ENCODE data around the gene KIFAP3. TPM values are rescaled to one million over a fixed set of nuclear protein-coding genes. Genes with fewer than 3 reads are reported as not detected.
"Not testable (repeated sequence)": the region's sequence is repeated elsewhere in the genome, so short reads cannot be mapped to it uniquely, and the experiment has no call there.

The KIFAP3 gene
- 35.5 TPM for total RNA-seq

DNA sequence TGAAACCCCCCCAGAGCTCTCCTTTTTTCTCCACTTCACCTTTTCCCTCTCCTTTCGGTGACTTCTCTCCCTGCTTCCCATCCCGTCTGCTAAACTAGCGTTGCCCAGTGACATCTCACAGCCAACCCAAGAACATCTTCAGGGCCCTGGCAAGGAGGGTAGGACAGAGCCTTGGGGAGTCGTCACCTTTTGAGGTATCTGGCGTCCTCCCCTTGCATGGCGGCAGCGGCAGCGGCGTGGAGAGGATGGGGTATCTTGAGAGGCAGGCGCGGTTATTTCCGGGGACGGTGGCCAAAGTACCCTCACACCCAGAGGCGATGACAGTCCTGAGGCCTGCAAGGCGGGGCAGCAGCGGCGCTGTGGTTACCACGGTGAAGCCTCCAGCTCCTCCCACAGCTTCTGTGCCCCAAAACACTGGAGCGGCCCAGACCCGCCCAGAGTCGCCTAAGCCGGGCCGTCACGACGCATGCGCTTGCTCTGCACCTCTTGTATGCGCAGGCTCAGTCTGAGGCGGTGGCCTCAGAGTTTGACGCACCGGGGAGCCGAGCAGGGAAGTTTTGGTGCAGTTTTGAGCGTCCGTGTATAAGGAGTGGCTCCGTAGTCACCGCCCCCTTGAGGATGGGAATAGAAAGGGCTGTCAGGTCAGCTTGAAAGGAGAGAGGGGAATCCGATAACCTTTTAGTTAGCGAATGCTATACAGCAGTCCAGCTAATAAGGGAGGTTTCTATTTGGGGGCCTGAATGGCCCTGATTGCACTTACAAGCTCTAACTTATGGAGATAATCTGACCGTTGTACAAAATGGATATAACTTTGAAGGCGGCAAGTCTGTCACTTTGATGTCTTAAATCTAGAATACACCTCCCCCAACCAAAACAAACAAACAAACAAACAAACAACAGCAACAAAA lies at the start of gene KIFAP3:
TSS of gene KIFAP3 (minus strand) at position 446 of the 908 bp plus-strand sequence. CDS start at position 218, 228 bp downstream.
- peak; percentile 97 for DNase-seq

DNA sequence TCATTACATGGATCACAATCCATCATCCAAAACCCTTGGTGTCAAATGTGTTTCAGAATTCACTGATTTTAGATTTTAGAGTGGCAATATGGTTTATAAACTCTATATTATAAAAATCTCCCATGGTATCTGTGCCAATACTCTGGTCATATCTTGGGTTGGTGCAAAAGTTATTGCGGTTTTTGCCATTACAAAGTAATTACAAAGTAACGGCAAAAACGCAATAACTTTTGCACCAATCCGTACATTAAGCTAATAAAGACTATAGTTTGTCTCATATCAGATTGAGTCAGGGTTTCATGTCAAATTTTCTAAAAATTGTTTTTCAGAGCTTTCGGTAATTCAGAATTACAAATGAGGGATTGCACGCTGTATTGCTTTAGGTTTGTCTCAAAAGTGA lies 47.9 kb upstream of the KIFAP3 start:
- no peak for DNase-seq

DNA sequence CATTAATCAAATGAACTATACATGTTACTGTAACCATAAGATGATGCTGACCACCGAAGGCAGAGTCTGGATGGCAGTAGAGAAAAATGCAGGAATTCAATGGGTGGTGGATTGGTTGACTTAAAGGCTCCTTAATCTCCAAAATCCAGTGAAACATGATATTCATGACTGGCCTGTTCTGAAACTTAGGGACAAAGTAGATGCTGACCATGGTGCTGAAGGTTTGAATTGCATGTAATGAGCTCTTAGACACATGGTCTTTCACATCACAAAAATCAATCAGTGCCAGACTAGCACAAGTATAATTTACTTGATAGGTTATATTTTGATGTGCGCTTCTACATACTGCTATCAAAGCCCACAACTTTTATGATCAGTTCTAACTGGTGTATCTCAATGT lies 40.4 kb upstream of the KIFAP3 start:
- no peak for DNase-seq

DNA sequence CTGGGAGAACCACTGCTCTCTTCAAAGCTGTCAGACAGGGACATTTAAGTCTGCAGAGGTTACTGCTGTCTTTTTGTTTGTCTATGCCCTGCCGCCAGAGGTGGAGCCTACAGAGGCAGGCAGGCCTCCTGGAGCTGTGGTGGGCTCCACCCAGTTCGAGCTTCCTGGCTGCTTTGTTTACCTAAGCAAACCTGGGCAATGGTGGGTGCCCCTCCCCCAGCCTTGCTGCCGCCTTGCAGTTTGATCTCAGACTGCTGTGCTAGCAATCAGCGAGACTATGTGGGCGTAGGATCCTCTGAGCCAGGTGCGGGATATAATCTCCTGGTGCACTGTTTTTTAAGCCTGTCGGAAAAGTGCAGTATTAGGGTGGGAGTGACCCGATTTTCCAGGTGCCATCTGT lies 38.6 kb upstream of the KIFAP3 start:
- DNase-seq = not testable (repeated sequence)

DNA sequence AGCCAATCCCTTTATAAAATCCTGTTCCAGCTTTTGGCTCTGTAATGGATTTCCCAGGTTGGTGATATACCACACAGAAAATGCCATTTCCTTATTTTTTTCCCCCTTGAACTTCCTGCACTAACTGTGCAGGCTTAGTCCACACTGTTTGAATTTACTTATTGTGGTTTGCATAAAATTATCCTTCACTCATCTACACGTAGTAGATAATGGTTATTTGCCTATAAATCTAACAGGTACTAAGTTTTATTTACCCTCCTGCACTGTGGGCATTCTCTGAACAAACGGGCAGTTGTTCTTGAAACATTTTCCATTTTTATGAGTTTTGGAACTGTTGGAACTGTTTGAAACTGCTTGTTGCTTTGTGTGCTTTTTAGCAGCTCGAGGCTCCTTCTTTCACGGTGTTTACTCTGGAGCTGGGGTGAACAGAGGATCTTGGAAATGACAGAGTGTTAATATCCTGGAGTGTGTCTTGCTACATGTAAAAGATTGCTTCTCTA lies 23.0 kb upstream of the KIFAP3 start:
- DNase-seq = no peak

DNA sequence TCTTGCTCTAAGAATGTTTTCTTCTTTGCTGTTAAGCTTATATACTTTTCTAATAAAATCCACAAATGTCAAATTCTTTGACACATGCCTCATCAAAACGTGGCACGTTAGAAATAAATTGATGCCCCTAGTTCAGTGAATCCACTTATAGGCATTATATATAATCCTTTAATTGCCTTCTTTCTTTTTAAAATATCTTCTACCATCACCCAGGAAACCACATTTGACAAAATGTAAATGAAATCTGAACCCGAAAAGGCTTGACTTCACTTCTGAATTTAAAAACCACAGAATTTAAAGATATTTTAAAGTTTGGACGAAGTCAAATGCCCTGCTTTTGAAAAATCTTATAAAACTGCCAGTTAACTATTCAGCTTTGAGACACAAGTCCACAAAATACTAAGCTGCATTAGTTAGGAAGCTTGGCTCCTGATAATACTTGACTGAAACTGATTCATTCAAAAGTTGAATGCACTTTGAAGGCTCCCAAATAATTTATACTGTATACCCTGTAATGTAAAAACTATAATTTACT lies 22.4 kb upstream of the KIFAP3 start:
- no peak for DNase-seq

DNA sequence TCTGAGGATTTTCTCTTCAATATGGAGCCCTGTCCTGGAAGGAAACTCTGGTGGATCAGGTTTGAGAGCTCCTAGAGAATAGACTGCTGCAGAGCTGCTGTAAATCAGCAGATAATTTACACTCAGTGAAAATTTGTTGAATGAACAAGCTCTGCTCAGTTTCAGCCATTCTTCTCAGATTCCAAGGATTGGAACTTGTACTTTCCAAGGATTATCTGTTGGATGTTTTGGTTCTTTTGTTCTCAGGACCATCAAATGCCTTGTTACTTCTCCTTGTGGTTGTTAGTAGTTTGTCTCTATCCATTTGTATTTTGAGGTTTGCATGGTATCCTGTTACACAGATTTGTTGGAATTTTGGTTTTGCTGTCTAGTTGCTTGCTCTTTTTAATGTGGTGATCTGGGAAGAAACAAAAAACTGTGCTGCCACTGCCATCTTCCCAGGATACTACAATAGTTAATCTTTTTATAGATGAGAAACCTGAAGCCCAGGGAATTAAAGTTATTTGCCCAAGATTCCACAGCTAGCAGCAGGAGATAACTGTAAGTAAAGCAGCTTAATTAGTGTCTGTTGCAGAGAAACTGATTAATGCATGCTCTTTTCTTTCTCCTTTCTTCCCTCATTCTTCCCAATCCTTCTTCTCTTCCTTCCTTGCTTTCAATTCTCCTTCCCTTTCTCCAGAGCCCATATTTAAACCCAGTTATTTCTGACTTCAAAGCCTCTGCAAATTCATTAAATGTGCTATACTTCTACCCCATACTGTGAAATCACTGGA lies 21.7 kb upstream of the KIFAP3 start:
- no peak for DNase-seq

DNA sequence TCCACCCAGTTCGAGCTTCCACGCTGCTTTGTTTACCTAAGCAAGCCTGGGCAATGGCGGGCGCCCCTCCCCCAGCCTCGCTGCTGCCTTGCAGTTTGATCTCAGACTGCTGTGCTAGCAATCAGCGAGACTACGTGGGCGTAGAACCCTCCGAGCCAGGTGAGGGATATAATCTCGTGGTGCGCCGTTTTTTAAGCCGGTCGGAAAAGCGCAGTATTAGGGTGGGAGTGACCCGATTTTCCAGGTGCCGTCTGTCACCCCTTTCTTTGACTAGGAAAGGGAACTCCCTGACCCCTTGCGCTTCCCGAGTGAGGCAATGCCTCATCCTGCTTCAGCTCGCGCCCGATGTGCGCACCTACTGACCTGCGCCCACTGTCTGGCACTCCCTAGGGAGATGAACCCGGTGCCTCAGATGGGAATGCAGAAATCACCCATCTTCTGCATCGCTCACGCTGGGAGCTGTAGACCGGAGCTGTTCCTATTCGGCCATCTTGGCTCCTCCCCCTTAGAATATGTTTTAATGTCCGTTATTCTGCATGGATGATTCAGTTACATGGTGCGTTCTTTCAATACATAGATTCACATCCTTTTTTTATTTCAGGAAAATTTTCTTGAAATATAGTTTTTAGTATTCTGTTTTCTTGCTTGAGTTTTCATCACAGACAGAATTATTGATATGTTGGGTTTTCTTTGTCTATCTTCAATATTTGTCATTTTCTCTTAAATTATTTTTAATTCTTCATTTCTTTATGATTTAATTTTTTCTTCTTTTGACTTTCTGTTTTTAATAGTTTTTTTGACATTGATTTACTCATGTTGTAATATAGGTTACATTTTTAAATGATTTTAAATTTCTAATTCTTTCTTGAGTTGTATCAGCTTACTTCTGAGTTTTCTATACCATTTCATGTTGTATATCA lies 20.5 kb upstream of the KIFAP3 start:
- DNase-seq = not testable (repeated sequence)

DNA sequence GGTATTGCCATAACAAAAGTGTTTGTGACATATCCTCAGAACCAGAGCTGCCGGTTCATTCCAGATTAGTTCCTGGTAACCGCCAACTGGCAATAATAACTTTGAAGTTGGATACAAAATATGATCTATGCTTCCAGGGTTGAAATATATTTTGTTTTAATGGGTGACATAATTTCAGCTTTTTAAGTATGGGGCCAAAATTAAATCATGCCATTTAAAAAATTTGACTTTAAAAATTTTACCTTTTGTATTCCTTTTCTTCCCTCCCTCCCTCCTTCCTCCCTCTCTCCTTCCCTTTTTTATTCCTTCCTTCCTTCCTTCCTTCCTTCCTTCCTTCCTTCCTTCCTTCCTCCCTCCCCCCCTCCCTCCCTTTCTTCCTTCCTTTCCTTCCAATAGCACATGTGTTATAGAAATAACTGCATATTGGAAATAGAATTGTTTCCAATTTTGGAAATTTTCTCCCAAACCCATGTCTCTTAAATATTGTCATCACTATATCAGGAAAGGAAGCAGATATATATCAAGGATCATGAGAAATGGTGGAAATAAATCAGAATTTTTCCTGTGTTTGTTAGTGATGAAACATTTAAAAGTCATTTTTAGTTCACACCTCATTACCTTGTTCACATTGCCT lies 12.0 kb upstream of the KIFAP3 start:
- no peak for DNase-seq

DNA sequence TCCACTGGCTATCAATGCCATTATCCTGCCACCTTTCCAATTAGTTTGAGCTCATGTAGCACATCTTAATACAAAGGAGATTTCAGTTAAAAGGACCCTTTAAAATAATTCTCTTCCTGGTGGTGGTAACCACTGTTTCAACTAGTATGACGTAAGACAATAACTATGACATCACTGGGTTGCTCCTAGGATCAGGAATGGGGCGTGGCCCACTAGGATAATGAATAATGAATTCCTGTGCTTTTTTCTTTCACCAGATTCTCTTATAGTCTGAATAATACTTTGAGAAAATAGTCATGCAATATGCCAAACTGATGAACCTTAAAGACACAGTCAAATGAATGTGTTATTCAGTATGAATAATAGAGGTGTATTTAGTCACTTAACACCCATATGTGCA lies 10.6 kb upstream of the KIFAP3 start:
- no peak for DNase-seq

DNA sequence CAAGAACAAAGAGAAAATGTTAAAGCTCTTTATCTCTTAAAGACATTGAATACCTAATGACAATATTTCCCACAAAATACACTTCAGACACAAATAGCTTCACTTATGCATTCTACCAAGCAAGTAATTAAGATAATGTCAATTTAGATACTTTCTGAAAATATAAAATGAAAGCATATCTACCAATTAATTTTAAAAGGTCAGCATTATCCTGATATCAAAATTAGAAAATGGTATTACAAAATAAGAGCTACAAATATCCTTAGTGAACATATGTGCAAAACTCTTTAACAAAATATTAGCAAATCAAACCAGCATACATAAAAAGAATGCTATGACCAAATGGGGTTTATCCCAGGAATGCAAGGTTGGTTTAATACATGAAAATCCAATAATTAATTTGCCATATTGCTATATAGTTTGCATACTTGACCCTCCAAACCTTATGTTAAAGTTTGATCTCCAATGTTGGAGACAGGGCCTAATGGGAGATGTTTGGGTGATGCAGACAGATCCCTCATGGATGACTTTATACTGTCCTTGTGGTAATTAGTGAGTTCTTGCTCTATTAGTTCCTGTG lies 4.2 kb upstream of the KIFAP3 start:
- no peak for DNase-seq

DNA sequence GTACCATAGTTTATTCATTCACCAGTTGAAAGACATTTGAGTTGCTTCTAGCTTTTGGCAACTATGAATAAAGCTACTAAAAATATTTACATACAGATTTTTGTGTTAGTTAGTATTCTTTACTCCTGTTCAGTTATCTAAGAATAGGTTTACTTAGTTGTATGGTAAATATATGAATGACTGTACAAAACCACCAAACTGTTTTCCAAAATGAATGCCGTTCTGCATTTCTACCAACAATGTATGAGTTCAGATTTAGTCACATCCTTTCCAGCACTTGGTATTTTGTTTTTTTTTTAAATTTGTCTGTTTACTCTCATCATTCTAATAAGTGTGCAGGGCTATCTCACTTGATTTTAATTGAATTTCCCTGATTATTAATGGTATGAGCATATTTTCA lies 3.4 kb upstream of the KIFAP3 start:
- DNase-seq = no peak

DNA sequence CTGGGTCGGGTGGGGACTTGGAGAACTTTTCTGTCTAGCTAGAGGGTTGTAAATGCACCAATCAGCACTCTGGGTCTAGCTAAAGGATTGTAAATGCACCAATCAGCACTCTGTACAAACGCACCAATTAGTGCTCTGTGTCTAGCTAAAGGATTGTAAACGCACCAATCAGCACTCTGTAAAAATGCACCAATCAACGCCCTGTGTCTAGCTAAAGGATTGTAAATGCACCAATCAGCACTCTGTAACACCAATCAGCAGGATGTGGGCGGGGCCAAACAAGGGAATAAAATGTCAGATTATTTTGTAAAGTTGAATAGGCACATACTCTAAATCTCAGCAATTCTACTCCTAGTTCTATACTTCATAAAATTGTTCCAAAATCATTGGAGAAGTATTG lies 2.5 kb upstream of the KIFAP3 start:
- not testable (repeated sequence) for DNase-seq

DNA sequence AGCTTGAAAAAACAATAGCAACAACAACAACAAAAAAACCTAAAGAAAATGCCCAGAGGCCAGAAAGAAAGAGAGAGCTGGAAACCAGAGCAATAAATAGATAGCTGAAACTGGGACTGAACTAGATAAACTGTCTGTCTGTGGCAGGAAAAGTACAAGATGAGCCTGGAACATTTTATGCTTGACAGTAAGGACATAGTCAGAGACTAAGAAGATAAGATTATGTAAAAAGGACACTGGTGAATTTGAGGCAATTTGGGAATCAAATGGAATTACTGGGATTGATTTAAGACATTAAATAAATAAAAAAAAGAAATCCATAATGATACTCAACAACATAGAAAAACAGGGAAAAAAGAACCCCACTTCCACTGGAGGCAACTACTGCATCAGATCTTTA lies 1.7 kb upstream of the KIFAP3 start:
- no peak for DNase-seq

DNA sequence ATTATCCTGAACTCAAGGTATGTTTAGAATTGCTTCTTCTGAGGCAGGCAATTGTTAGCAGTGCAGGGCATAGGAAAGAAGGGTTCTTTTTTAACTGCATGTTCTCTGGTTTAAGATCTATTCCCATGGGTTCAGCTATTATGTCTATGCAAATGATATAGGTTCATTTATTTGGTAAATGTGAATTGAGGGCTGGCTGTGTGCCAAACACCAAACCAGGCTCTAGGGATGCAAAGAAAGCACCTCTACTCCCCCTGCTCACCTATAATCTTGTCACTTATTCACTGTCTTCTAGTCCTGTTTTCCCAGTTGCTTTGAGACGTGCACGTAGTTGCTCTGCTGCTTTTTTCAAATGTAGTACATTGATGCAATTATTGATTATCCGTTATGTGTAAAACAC lies 691 bp upstream of the KIFAP3 start:
- no peak for DNase-seq

DNA sequence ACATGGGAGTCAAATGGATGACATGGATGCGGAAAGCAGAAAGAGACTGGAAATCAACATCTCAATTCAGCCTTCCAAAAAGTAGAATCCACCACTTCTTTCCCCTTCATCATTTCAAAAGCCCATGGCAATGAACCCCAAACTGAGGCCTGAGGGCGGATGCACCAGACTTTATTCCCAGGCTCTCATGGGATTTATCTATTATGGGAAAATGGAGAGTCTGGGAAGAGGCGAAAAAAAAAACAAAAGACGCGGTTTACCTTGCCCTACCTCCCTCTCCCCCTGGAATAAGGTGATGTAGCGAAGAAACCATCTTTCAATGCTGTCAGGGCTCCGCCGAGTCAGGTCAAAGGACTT lies 624 bp downstream of the KIFAP3 start:
- DNase-seq = no peak

DNA sequence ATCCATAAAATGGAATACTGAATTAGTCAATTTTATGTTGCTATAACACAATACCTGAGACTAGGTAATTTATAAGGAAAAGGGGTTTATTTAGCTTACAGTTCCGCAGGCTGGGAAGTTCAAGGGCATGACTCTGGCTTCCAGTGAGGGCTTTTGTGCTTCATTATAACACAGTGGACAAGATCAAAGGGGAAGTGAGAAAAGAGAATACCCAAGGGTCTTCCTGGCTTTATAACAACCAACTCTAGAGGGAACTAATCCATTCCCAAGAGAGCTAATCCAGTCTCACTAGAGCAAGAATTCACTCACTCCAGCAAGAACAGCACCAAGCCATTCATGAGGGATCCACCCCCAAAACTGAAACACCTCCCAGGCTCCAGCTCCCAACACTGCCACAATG lies 3.1 kb downstream of the KIFAP3 start:
- no peak for DNase-seq

DNA sequence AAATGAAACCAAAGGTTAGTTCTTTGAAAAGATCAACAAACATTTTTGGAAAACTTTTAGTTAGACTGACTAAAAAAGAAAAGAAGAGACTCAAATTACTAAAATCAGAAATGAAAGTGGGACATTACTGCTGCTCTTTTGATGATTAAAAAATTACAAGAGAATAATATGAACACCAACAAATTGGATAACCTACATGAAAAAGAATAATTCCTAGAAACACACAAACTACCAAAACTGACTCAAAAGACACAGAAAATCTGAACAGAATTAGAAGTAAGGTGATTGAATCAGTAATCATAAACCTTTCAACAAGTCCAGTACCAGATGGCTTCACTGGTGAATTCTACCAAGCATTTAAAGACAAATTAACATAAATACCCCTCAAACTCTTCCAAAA lies 5.6 kb downstream of the KIFAP3 start:
- DNase-seq = no peak

DNA sequence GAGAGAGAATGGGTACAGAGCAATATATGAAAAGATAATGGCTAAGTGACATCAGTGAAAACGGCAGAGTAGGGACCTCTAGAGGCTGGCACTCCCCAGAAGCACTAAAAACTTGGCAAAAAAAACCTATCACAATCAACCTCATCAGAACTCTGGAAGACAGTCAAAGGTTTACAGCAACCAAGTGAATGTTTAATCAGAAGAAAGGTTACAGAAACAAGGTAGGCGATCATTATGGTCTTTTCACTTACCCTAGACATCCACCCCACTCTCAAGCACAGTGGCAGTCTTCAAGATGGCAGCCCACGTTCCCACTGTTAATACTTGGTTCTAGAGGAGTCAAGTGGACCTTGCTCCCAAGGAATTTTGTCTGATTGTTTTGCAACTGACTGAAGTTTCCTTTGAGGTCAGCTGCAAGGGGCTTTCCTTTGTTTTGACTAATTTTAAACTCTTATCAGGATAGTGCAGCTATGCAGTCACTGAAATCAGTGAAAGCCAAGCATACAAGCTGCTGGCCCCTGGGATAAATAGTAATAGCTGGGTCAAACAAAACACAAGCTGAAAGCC lies 7.2 kb downstream of the KIFAP3 start:
- no peak for DNase-seq

DNA sequence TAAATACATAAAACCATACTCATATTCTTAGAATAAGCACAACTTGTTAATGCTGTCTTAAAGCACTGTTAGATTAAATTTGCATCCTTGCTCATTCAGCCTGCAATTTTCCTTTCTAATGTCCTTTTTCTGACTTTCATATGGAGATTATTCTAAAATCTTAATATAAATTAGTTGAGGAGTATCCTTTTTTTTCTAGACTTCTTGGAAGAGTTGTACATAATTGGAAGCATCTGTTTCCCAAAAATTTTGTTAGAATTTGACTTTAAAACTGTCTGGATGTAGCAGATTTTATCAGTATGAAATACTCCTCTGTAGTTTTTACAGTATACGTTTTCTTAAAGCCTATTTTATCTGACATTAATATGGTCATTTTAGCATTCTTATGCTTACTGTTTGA lies 9.7 kb downstream of the KIFAP3 start:
- DNase-seq = peak; percentile 43
